WTC11 (cell line): ENCODE measurements around the gene EVA1A. TPM values are rescaled to one million over a fixed set of nuclear protein-coding genes. Genes with fewer than 3 reads are reported as not detected.
A peak's percentile ranks its signal among the peaks of the same experiment; 100 is the strongest.

Experiments
- ATAC-seq: fragments of 200-7000 bp; cut with Tn5 transposase; 2 replicates; pipeline ENCODE4 v1.10.0; 2021; ENCODE audit warnings: mild to moderate bottlenecking, moderate library complexity
- CTCF ChIA-PET: fragments of 300-600 bp; sonication (Branson Sonifier 250); formaldehyde crosslinking; loops from one replicate; lab custom pipeline; 2021; ENCODE audit warnings: antibody characterized with exemption; lab: Charles Lee
- POLR2A ChIA-PET: fragments of 350-600 bp; sonication (Branson Sonifier 250); formaldehyde crosslinking; loops from one replicate; lab custom pipeline; 2021; ENCODE audit warnings: antibody characterized with exemption; lab: Charles Lee
- DNase-seq: peaks from one replicate; pipeline ENCODE4 v3.0.0; 2021; ENCODE audit warnings: low spot score
- H3K27ac Mint-ChIP-seq: 2 replicates; pipeline ENCODE4 v1.8.0; 2021; ENCODE audit warnings: mixed read lengths
- H3K27me3 Mint-ChIP-seq: 2 replicates; pipeline ENCODE4 v1.8.0; 2021; ENCODE audit warnings: low read depth, mild to moderate bottlenecking, moderate library complexity, mixed read lengths
- H3K36me3 Mint-ChIP-seq: 2 replicates; pipeline ENCODE4 v1.8.0; 2021; ENCODE audit warnings: mixed read lengths
- H3K4me1 Mint-ChIP-seq: 2 replicates; pipeline ENCODE4 v1.8.0; 2022; ENCODE audit warnings: mixed read lengths
- H3K4me3 Mint-ChIP-seq: 2 replicates; pipeline ENCODE4 v1.8.0; 2021; ENCODE audit warnings: mild to moderate bottlenecking, moderate library complexity, mixed read lengths
- H3K9me3 Mint-ChIP-seq: 2 replicates; pipeline ENCODE4 v1.8.0; 2021; ENCODE audit warnings: mixed read lengths
- ATF1 ChIP-seq: sonication (generic); formaldehyde crosslinking; IDR thresholded peaks from 2 replicates; pipeline ENCODE4 v1.8.1; 2023; ENCODE audit warnings: mild to moderate bottlenecking, moderate library complexity, missing genetic modification reagents
- CBFB ChIP-seq: sonication (generic); formaldehyde crosslinking; IDR thresholded peaks from 2 replicates; pipeline ENCODE4 v1.8.1; 2022; ENCODE audit warnings: mild to moderate bottlenecking, low read depth, missing genetic modification reagents
- FOXJ3 ChIP-seq: sonication (generic); formaldehyde crosslinking; IDR thresholded peaks from 2 replicates; pipeline ENCODE4 v1.9.0; 2021; ENCODE audit warnings: missing genetic modification reagents, mild to moderate bottlenecking, borderline replicate concordance
- IRF2 ChIP-seq: sonication (generic); formaldehyde crosslinking; IDR thresholded peaks from 2 replicates; pipeline ENCODE4 v1.8.0; 2022; ENCODE audit warnings: low read depth, missing genetic modification reagents, borderline replicate concordance
- JUN ChIP-seq: sonication (generic); formaldehyde crosslinking; IDR thresholded peaks from 2 replicates; pipeline ENCODE4 v1.8.0; 2023; ENCODE audit warnings: mild to moderate bottlenecking, missing genetic modification reagents
- NFE2L1 ChIP-seq: sonication (generic); formaldehyde crosslinking; IDR thresholded peaks from 2 replicates; pipeline ENCODE4 v1.8.1; 2023; ENCODE audit warnings: missing genetic modification reagents
- NR1H2 ChIP-seq: sonication (generic); formaldehyde crosslinking; IDR thresholded peaks from 2 replicates; pipeline ENCODE4 v1.9.0; 2021; ENCODE audit warnings: mild to moderate bottlenecking, moderate library complexity, missing genetic modification reagents
- NR2C2 ChIP-seq: sonication (generic); formaldehyde crosslinking; IDR thresholded peaks from 2 replicates; pipeline ENCODE4 v1.8.0; 2022; ENCODE audit warnings: mild to moderate bottlenecking, missing genetic modification reagents
- SMAD4 ChIP-seq: sonication (generic); formaldehyde crosslinking; IDR thresholded peaks from 2 replicates; pipeline ENCODE4 v1.8.0; 2022; ENCODE audit warnings: mild to moderate bottlenecking, missing genetic modification reagents
- SOX15 ChIP-seq: fragments of 250-450 bp; sonication (Bioruptor Pico); IDR thresholded peaks from 2 replicates; pipeline ENCODE4 v1.9.0; 2021; ENCODE audit warnings: mild to moderate bottlenecking
- ZNF263 ChIP-seq: sonication (generic); formaldehyde crosslinking; IDR thresholded peaks from 2 replicates; pipeline ENCODE4 v1.8.1; 2022; ENCODE audit warnings: low read depth, mild to moderate bottlenecking, moderate library complexity, missing genetic modification reagents
- total RNA-seq: library from RNA; stranded (reverse); gene quantifications from 3 replicates; pipeline ENCODE4 v1.2.3, GENCODE V29; 2021
- TF ChIP-seq, protein P1 (sequence below): sonication (generic); formaldehyde crosslinking; IDR thresholded peaks from 2 replicates; pipeline ENCODE4 v1.8.1; 2023; ENCODE audit warnings: mild to moderate bottlenecking, missing genetic modification reagents, moderate library complexity
- TF ChIP-seq, protein P2 (sequence below): sonication (generic); formaldehyde crosslinking; IDR thresholded peaks from 2 replicates; pipeline ENCODE4 v1.8.1; 2022; ENCODE audit warnings: mild to moderate bottlenecking, moderate library complexity, missing genetic modification reagents
- TF ChIP-seq, protein P3 (sequence below): sonication (generic); formaldehyde crosslinking; IDR thresholded peaks from 2 replicates; pipeline ENCODE4 v1.8.0; 2022; ENCODE audit warnings: mild to moderate bottlenecking, missing genetic modification reagents
- TF ChIP-seq, protein P4 (sequence below): fragments of 200-600 bp; IDR thresholded peaks from 2 replicates; pipeline ENCODE4 v1.8.0; 2022; ENCODE audit warnings: antibody characterized with exemption
- TF ChIP-seq, protein P5 (sequence below): sonication (generic); formaldehyde crosslinking; IDR thresholded peaks from 2 replicates; pipeline ENCODE4 v1.8.0; 2023; ENCODE audit warnings: missing genetic modification reagents
- TF ChIP-seq, protein P6 (sequence below): sonication (generic); formaldehyde crosslinking; IDR thresholded peaks from 2 replicates; pipeline ENCODE4 v1.8.1; 2023; ENCODE audit warnings: mild to moderate bottlenecking, missing genetic modification reagents

The EVA1A gene
- total RNA-seq, 1 experiment from 2014 or later, result 4.1 TPM

DNA sequence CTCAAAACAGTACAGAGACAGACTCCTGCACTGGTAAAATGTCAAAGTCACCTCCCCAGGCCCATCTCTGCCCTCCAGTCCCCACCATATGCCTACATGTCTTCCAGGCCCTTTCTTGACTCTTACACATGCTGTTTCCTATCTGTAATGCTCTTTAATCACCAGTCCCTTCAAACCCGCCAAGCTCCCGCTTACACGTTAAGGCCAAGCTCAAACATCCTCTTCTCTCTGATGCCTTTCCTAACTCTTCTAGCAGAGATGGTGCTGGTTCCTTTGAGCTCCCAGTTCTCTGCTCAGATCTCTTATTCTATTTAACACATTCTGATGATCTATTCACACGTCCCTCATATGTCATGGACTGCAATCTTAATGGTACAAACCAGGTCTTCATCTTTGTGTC, 5.0 kb downstream of the EVA1A start:
- no peak for ATAC-seq
- TF ChIP-seq, protein P1, sequence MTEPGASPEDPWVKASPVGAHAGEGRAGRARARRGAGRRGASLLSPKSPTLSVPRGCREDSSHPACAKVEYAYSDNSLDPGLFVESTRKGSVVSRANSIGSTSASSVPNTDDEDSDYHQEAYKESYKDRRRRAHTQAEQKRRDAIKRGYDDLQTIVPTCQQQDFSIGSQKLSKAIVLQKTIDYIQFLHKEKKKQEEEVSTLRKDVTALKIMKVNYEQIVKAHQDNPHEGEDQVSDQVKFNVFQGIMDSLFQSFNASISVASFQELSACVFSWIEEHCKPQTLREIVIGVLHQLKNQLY, result no peak
- TF ChIP-seq IRF2 (CRISPR knock-in tag), result no peak
- TF ChIP-seq NFE2L1 (CRISPR knock-in tag), result no peak
- TF ChIP-seq FOXJ3 (CRISPR knock-in tag), result no peak
- TF ChIP-seq, protein P2, sequence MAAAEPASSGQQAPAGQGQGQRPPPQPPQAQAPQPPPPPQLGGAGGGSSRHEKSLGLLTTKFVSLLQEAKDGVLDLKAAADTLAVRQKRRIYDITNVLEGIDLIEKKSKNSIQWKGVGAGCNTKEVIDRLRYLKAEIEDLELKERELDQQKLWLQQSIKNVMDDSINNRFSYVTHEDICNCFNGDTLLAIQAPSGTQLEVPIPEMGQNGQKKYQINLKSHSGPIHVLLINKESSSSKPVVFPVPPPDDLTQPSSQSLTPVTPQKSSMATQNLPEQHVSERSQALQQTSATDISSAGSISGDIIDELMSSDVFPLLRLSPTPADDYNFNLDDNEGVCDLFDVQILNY, result no peak
- no peak for TF ChIP-seq NR2C2 (CRISPR knock-in tag)
- no peak for TF ChIP-seq CBFB
- TF ChIP-seq SMAD4 (CRISPR knock-in tag), result no peak
- TF ChIP-seq JUN (CRISPR knock-in tag), result no peak
- TF ChIP-seq, protein P3, sequence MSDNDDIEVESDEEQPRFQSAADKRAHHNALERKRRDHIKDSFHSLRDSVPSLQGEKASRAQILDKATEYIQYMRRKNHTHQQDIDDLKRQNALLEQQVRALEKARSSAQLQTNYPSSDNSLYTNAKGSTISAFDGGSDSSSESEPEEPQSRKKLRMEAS (CRISPR knock-in tag), result no peak
- DNase-seq, result no peak
- Mint-ChIP-seq H3K4me1 (peaks cover 56% of the 10 kb centered on the region), H3K27me3 (peaks cover 11% of the 10 kb centered on the region), H3K36me3 (no peaks in the 10 kb centered on the region), H3K4me3 (no peak overlapping the region), H3K9me3 (no peaks in the 10 kb centered on the region), H3K27ac (no peak overlapping the region)
- ChIA-PET CTCF (interaction anchor here (0.5 to 1.9 kb wide), 5 partner anchors 27 to 100 kb away, joined by 3 to 6 read pairs (median 6); no protein-coding TSS in a partner anchor), POLR2A (no interaction called here)

DNA sequence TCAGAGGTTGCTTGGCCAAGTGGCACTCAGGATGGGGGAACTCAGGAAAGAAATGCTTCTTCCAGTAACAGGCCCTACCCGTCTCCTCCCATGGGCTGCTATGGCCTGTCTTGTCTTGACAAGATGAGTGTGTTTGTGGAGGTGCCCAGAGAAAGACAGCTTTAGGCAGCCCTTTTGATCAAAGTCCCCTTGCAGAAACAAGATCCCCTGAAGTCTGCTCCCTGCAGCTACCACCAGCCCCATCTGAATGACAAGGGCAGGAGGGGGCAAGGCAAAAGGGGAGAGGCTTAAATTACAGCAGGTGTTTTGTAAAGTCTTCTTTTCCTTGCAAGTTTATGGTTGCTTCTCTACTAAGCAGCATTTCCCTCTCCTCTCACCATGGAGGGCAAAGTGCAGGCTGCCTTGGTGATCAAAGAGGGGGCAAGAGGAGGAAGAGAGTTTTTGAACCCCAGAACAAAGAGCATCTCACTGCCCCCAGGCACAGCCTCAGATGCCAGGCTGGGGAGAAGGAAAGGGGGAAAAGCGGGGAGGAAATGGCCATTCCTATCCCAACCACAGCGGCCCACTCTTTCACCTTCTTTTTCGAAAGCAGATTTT, 6.7 kb downstream of the EVA1A start:
- no peaks in the 10 kb centered on the region for H3K9me3 Mint-ChIP-seq
- peak overlapping the region; percentile 29 for H3K4me3 Mint-ChIP-seq
- ChIA-PET CTCF (interaction anchor here (1.1 kb wide), 1 partner anchor 20 kb away, joined by 3 read pairs; no protein-coding TSS in a partner anchor), POLR2A (no interaction called here)
- no peaks in the 10 kb centered on the region for H3K36me3 Mint-ChIP-seq
- ATAC-seq, result peak; percentile 83
- peaks cover 2% of the 10 kb centered on the region for H3K27me3 Mint-ChIP-seq
- peaks cover 47% of the 10 kb centered on the region for H3K4me1 Mint-ChIP-seq
- TF ChIP-seq, protein P2, result no peak
- TF ChIP-seq, protein P4, sequence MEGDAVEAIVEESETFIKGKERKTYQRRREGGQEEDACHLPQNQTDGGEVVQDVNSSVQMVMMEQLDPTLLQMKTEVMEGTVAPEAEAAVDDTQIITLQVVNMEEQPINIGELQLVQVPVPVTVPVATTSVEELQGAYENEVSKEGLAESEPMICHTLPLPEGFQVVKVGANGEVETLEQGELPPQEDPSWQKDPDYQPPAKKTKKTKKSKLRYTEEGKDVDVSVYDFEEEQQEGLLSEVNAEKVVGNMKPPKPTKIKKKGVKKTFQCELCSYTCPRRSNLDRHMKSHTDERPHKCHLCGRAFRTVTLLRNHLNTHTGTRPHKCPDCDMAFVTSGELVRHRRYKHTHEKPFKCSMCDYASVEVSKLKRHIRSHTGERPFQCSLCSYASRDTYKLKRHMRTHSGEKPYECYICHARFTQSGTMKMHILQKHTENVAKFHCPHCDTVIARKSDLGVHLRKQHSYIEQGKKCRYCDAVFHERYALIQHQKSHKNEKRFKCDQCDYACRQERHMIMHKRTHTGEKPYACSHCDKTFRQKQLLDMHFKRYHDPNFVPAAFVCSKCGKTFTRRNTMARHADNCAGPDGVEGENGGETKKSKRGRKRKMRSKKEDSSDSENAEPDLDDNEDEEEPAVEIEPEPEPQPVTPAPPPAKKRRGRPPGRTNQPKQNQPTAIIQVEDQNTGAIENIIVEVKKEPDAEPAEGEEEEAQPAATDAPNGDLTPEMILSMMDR, result no peak
- no peak for TF ChIP-seq SOX15
- TF ChIP-seq SMAD4 (CRISPR knock-in tag), result no peak
- no peak for TF ChIP-seq ZNF263
- TF ChIP-seq, protein P5, sequence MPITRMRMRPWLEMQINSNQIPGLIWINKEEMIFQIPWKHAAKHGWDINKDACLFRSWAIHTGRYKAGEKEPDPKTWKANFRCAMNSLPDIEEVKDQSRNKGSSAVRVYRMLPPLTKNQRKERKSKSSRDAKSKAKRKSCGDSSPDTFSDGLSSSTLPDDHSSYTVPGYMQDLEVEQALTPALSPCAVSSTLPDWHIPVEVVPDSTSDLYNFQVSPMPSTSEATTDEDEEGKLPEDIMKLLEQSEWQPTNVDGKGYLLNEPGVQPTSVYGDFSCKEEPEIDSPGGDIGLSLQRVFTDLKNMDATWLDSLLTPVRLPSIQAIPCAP (CRISPR knock-in tag), result no peak
- no peak for TF ChIP-seq ATF1 (CRISPR knock-in tag)
- TF ChIP-seq NR1H2 (CRISPR knock-in tag), result no peak
- TF ChIP-seq, protein P6, sequence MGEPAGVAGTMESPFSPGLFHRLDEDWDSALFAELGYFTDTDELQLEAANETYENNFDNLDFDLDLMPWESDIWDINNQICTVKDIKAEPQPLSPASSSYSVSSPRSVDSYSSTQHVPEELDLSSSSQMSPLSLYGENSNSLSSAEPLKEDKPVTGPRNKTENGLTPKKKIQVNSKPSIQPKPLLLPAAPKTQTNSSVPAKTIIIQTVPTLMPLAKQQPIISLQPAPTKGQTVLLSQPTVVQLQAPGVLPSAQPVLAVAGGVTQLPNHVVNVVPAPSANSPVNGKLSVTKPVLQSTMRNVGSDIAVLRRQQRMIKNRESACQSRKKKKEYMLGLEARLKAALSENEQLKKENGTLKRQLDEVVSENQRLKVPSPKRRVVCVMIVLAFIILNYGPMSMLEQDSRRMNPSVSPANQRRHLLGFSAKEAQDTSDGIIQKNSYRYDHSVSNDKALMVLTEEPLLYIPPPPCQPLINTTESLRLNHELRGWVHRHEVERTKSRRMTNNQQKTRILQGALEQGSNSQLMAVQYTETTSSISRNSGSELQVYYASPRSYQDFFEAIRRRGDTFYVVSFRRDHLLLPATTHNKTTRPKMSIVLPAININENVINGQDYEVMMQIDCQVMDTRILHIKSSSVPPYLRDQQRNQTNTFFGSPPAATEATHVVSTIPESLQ (CRISPR knock-in tag), result no peak
- TF ChIP-seq, all 79 proteins: peak for 0
- H3K27ac Mint-ChIP-seq, result no peak overlapping the region
- no peak for DNase-seq
